Suppressor macrophage (primary cell): ENCODE data around the gene PLXND1.

Experiments used
- DNase-seq, 4 experiments: peaks; one replicate each; pipeline ENCODE4 v3.0.0-alpha.2; 2020 to 2022

The PLXND1 gene

DNA sequence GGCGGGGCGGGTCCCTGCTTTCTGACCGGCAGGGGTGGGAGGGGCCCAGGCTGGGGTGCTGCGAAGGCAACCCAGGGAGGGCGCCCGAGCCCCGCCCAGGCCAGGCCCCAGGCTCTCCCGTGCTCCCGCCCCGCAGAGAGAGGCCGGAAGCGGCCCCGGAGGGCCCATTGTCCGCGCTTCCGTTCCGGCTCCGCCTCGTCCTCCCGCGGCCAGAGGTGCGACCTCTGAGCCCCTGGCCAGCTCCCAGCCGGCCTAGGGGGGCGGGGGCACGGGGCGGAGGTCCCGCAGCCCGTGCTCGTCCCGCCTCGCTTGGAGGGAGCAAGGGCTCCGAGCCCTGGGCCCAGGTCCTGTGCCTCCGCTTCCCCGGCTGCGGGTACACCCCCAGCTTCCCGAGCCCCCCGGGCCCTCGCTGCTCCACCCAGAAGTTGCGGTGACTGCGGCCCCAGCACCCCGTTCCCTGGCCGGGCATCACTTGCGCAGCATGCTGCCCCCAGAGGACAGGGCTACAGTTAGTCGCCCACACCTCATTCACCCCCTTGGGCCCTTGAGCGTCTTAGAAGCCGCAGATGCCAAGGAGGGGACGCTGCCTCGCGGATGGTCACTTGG lies 20.4 kb upstream of the PLXND1 start:
- peak; percentile 92 to 98 (median 96) for DNase-seq

DNA sequence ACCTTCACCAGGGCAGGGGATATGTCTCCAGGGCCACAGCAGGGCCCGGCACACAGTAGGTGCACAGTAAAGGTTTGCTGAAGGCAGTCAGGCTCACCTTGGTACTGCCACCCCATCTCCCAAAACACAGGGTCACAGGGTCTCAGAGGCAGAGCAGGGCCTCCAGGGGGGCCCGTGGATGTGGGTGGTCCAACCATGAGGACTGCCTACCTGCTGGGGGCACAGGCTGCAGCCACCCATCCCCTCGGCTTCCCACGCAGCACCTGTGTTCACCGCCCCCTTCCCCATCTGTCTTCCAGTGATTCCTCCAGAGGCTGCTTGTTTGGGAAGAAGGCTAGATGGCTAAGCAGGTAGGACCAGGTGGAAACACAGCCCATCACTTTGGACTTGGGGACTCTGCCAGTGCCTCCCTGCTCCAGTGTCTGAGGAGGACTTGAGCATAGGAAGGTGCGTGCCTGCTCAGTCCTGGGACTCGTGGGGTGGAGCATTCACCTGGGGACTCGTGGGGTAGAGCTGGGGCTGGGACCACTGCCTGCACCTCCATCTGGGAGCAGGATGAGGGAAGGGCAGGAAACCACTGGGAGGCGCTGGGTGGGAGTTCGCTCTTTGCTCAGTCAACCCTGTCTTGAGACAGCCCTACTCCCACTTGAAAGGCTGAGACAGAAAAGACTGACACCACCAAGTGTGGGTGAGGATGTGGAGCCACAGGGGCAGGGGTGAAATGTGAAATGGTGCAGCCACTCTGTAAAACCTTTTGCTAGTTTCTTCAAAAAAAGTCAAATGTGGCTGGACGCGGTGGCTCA lies 18.8 kb upstream of the PLXND1 start:
- peak; percentile 56 to 87 (median 86) for DNase-seq

DNA sequence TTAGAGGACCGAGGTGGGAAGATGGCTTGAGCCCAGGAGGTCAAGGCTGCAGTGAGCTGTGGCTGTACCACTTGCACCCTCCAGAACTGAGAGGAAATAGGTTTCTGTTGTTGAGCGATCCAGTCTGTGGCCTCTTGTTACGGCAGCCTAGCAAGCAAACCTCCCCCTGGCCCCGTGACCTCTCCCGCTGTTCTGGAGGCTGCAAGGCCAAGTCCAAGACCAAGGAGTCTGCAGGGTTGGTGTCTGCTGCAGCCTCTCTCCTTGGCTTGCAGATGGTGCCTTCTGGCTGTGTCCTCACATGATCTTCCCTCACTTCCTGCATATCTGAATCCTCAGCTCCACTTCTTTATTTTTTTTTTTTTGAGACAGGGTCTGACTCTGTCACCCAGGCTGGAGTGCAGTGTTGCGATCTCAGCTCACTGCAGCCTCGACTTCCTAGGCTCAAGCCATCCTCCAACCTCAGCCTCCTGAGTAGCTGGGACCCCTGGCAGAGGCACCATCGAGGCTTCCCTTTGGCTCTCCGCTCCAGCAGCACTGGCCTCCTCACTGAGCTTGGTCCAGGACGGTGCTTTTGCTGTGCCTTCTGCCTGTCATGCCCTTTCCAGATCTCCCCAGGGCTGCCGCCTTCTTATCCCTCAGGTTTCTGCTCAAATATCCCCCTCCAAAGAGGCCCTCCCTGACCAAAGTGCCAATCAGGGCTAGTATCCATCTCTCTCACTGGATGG lies 18.0 kb upstream of the PLXND1 start:
- peak; percentile 83 to 93 (median 92) for DNase-seq

DNA sequence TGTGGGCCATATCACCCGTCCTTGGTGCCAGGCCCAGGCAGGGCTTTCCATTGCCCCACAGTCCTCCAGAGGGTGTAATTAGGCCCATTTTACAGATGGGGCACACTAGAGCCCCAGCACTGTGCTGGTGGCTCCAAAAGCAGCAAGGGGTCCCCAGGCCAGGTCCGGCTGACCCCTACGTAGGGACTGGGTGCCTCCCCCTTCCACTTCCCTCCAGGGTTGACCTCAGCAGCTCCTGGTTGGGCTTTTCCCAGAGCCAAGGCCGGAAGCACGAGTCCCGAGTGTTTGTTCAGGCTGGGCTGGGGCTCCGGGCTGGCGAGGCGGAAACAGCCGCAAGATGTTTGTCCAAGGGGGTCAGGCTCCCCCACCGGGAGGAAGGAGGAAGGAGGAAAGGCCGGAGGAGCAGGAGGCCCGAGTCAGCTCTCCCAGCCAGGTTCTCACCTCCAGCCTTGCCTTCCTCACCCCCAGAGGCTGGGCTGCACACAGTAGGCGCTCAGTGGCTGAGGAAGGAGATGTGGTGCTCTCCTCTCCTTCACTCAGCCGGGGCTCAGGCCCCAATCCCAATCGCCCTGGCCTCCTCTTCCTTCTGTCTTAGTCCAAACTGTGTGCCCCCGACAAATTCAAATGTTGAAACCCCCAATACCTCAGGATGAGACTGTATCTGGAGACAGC lies 17.1 kb upstream of the PLXND1 start:
- DNase-seq: no peak

DNA sequence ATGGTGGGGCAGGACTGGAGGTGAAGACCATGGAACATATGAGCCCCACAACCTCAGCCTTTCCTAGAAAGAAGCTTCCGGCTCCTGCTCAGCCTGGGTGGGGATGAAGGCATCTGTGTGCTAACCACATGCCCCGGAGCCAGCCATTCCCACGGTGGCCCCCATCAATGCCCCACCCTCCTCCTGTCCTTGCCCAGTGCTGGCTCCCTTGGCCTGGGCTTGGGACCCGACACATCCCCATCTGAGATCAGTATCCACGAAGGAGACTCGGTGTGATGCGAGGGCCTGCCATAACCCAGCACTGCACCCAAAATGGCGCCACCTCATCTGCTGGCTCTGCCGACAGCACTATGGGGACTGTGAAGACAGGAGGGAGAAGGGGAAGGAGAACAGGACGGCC lies 16.5 kb upstream of the PLXND1 start:
- no peak for DNase-seq

DNA sequence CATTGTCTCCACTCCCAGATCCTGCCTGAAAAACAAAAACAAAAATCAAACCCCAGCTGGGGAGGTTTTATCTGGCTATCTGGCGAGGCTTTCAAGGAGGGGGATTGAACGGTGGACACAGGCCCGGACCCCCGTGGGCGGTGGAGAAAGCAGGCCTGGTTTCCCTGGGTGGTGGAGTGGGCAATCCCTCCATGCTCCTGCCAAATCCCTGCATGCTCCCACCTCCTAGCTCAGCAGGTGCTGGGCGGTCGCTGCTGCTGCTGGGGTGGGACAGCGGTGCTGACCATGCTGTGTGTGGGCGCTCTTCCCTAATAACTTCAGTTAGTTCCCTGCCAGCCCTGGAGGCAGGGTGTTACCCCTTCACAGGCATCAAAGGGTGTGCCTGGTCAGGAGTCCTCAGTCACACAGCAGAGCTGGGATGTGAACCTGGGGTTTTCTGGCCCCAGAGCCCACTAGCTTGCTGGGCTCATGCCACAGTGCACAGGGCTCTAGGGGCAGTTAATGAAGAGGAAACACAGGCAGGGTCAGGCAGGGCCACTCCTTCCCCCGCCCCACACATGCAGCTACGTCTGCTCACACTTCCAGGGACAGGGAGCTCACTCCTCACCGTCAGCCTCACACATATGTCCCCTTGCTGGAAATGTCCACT lies 15.9 kb upstream of the PLXND1 start:
- peak; percentile 55 to 80 (median 74) for DNase-seq

DNA sequence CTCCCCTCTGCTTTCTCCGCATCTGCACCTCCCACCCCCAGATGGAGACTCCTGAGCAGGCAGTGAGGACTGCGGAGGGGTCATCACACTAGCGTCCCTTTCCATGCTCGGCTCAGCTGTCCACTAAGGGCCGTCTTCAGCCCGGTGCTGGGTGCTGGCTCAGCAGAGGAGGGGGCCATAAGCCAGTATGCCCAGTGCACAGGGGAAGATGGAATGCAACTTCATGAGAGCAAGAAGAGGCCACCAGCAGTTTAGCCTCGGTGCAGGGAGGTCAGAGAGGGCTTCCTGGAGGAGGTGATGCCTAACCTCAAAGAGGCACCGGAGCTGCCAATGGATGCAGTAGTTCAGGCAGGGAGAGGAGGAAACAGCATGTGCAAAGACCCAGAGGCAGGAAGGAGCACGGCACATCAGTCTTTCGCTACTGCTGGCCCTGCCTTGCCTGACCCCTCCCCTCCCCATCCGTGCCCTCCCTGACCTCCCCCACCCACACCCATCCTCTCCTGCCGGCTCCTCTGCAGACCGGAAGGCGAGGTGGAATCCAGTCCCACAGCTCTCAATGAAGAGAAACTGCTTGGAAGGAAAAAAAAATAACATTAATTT lies 15.2 kb upstream of the PLXND1 start:
- DNase-seq: no peak

DNA sequence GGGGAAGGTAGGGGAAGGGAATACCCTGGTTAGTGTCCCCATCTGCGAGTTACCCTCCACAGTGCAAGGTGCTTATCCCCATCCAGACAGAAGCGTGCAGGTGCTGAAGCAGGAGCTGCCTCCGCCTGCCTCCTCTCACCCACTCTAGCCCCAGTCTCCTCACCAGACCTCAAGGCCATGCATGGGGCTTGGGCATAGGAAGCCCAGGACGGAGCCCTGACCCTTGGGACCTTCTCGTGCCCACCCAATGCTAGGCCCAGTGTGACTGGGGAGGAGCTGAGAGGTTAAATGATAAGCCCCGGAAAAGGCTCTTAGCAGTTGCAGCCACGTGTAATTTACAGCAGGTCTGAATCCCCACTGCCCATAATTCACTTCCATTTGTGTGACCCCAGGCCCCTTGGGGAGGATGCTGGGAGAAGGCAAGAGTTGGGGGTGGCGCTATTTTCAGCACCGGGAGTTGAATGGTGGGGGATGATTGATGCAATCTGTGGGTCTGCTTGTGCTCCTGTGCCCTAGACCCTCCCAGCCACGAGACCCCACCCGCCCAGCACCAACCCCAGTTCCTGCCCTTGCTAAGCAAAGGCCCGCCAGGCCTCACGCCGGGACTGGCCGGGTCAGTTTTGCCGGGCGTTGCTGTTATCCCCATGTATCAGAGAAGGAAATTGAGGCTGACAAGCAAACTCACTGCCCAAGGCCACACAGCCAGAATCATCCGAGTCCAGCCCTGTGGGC lies 14.5 kb upstream of the PLXND1 start:
- no peak for DNase-seq

DNA sequence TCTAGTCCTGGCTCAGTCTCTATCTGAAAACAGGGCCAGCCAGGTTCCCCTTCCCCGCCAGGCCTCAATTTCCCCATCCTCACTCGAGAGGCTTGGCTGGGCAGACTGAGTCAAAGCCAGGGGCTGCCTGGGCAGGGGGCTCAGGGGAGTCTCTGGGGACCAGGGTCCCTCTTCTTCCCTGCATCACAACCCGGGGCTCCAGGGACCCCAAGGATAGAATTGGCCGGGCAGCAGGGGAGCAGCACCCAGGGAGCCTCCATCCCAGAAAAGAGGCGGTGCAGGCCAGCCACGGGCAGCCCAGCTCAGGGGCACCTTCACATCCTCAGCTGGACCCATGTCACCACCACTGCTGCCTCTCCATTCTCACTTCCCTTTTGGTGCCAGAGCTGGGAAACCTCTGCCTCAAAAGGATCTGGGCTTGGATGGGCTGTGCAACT lies 13.3 kb upstream of the PLXND1 start:
- peak; percentile 60 to 81 (median 76) for DNase-seq

DNA sequence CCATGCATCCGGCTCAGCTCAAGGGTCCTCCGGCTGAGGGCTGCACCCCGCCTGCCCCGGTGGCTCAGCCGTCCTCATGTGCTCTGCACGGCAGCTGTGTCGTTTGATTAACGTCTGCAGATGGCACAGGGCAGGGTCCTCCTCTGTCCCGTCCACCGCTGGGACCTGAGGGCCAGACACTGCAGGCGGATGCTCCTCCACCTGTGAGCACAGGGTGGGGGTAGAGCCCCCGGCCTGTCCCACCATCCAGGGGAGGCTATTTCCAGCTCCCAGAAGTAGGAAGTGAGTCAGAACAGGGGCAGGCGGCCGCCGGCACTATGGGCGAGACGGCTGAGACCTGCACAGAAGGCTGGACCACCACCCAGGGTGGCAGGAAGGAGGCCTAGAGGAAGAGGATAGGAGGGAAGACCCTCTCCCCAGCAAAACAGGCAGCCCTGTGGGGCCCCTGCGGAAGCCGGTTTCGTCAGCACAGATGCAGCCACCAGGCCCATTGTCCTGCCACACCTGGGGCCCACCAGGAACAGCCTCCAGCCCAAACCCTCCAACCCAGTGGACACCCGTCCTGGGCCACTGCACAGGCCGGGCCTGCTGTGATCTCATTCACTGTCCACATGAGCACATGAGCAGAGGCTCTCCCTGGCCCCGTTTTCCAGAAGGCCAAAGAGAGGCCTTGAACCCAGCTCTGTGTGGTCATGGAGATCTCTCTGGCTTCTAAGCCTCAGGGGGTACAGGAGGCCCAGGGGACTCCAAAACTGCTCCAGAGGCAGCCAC lies 12.6 kb upstream of the PLXND1 start:
- peak in 2 of 4 experiments; percentile 43 to 47 for DNase-seq

DNA sequence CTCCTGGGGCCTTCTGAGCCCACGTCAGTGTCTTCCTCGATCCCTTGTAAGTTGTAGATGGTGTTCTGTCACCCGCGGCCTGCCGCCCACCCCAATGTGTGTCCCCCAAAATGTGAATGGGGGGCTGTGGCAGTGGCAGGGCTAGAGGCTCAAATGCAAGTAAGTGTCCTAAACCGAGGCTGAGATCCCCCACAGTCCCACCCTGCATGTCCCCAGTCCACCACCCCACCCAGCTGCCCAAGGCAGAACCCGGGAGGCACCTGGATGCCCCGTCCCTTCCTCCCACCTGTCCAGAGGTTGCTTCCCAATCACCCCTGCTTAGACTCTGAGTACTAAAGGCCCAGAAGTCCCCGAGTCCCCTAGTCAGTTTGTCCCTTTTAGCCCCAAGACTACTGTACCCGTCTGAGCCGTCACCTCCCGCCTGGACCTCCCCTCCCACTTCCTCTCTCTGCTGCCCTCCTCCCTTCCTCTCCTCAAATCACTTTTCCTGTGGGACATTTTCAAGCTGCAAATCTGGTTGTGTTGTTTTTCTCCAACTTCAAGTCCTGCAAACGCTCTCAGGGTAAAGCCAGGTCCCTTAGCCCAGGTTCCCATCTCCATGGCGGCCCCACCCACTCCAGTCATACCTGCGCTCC lies 11.8 kb upstream of the PLXND1 start:
- DNase-seq: peak in 2 of 4 experiments; percentile 49 to 60

DNA sequence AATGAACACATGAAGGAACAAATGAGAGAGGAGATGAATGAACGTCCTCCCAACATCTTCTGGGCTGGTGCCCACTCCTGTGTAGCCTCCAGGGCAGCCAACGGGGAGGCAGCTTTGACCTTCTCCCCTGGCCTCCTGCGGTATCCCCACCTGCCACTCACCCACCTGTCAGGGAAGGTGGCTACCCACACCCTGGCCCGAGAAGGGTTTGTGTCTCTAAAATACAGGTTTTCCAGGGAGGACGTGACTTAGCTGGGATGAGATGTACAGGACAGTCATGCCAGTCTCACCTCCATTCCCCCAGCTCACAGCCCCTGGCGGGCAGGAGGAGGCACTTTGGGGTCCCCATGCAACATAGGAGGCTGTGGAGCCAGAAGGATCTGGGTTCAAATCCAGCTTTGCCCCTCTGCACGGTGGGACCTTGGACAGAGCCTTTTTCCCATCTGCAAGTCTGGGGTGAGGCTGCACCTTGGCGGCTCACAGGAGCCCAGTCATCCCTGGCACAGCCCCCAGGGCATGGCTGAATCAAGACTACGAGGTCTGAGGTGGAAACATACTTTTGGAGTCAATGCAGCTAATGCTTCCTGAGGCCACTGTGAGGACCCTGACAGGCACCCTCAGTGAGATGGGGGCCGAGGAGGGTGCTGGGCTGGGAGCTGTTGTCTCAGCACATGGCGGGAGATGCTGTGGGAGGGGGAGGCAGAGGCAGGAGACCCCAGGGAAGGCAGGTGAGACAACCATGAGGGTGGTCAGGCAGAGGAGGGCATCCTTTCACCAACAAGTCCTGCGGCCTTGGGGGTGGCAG lies 11.1 kb upstream of the PLXND1 start:
- no peak for DNase-seq

DNA sequence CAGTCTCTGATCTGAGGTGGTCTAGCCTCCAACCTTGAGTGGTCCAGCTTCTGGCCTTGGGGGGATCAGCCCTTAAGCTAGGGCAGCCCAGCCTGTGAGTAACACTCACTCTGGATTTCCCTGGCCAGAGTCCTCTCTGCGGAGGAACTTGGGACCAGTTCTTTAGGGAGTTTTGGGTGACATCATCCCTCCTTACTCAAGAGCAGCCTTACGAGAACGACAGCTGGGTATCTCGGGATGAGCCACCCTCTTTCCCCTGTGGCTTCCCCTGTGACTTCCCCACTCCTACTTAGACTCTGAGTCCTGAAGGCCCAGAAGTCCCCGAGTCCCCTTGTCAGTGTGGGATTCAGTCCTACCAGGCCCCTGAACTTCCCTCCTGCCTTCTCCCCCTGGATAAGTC lies 10.2 kb upstream of the PLXND1 start:
- DNase-seq: peak; percentile 89 to 97 (median 94)

DNA sequence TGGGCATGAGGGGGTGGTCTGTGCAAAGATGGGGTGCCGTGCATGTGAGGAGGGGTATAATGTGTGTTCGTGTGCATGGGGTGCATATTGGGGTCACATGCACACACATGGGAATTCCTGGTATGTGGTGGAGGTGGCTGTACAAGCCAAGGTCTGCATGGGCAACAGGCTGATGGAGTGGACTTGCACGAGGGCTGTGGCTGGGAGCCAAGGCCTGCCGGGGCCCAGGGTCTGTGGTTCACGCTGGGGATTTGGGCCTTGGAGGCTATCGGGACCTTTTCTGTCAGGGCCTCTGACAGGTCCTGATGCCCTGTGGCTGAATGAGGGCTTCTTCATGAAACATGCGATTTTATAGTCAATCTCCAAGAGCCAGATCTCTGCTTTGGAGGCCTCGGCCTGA lies 9.8 kb upstream of the PLXND1 start:
- DNase-seq: no peak

DNA sequence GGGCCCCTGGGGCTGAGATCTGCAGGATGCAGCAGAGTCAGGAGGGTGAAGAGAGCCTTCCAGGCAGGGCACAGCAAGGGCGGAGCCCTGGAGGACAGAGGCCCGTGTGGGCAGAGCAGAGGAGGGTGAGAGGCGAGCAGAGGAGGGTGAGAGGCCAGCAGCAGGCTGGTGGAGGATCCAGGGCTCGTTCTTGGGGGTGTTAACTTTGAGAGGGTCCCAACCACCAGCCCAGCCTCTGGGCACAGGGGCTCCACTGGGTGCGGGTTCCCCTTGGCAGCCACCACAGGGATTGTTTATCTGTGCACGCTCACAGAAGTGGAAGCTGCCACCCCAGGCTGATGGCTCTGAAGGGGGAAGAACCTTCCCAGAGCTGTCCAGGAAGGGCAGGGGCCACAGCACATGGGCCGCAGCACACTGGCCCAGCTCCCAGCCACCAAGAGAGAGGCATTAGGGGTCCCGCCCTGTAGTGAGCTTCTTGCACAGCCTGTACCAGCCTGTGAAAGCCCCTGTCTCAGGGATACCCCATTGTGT lies 9.3 kb upstream of the PLXND1 start:
- peak in 3 of 4 experiments; percentile 60 to 83 (median 72) for DNase-seq

DNA sequence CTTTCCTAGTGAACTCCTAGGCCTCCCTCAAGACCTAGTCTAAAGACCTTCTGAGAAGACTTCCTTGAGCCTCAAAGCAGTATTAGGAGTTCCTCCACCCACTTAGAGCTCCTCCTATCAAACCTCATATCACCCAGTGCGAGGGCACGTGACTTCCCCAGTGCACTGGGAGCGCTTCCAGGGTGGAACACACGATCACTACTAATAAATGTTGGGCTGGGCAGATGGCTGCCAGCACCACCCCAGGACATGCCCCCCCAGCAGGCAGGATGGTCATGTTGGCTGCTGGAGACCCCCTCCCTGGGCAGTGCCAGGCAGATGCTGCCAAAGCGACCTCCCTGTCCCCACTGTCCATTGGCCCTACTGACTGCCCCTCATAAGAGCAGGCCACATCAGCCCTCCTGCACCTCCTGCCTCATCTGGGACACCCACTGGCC lies 8.5 kb upstream of the PLXND1 start:
- DNase-seq: peak; percentile 74 to 92 (median 88)

DNA sequence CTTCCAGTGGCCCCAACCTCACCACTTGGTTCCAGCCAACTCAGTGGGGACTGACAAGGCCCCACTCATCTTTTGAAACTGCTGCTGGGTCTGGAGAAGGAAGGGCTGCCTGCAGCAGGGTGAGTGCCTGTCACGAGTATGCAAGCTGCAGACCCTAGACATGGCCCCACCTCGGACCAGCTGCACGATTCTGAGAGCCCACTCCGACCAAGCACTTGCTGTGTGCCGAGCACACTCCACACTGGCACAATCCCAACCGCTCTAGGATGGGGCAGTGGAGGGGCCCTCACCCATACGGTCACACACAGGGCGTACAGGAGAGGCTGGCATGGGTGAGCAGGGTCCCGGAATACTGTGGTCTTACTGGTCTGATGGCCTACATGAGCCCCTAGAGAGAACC lies 8.0 kb upstream of the PLXND1 start:
- no peak for DNase-seq

DNA sequence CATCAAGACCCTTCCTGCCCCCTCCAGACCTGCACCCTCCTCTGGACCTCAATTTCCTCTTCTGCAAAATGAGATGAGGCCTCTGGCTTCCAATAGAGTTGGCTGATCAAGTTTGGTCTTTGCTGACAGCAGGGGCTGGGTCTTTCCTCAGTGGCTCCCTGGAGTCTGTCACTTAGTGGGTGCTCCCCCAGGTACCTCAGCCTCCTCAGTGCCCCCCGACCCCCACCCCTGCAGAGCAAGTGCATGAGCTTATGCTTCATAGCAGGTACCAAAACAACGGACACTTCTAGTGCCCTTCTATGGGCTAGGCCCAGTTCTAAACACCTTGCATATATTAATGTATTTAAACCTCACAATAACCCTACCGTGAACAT lies 6.9 kb upstream of the PLXND1 start:
- no peak for DNase-seq
